Measurements from ENCODE around the gene ARHGAP40. TPM values are rescaled to one million over a fixed set of nuclear protein-coding genes. Genes with fewer than 3 reads are reported as not detected.

Gene ARHGAP40
- total RNA-seq, 1 experiment from 2014 or later = not detected

DNA sequence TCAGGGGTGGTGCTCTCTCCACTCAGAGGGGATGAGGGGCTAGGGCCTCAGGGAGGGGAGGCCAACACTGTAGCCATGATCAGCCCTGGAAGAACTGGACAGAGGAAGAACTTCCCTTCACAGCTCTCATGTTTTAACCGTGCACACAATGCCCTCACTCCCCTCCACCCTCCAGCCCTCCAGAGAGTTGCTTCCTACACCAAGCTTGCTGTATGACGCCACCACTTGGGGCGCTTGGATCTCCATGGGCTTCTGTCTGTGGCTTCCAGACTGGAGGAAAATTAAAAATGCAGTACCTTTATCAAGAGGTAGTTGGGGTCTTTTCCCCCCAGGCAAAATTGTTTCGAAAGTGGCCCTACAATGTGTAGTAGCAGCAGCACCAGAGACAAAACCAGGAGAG is 48.4 kb downstream of the ARHGAP40 start:
- DNase-seq (ENCODE audit: low spot score) = no peak

DNA sequence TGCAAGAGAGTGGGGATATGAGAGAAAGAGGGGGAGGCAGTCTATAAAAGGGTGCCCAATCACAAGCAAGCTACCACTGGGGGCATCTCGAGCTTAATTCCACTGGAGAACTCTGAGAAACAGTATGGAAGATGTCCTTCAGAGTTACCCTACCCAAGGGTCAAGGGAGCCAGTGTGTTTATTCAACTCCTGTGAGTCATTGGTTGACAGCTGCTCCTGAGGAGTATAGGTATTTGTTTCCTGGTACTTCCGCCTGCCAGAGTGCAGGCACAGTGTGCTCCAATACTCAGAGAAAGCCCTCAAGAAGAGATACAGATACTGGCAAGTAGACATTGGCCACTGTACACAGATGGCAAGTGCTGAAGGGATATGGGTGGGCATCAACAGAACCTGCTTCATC is 49.5 kb downstream of the ARHGAP40 start:
- DNase-seq (ENCODE audit: low spot score) = no peak

GRCh38 chr20:38651562-38651961 is 50.0 kb downstream of the ARHGAP40 start:
- DNase-seq (ENCODE audit: low spot score) = no peak

GRCh38 chr20:38652995-38653394 is 51.4 kb downstream of the ARHGAP40 start:
- DNase-seq (ENCODE audit: low spot score) = no peak

DNA sequence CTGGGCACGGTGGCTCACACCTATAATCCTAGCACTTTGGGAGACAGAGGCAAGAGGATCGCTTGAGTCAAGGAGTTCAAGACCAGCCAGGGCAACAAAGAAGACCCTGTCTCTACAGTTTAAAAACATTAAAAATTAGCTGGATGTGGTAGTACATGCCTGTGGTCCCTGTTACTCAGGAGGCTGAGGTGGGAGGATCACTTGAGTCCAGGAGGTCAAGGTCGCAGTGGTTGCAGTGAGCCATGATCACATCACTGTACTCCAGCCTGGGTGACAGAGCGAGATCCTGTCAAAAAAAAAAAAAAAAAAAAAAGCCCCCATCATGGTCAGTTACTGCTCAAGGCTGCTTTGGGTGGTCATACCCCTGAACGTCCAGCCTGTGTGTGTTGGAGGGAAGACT is 55.8 kb downstream of the ARHGAP40 start:
- DNase-seq (ENCODE audit: low spot score) = no peak

DNA sequence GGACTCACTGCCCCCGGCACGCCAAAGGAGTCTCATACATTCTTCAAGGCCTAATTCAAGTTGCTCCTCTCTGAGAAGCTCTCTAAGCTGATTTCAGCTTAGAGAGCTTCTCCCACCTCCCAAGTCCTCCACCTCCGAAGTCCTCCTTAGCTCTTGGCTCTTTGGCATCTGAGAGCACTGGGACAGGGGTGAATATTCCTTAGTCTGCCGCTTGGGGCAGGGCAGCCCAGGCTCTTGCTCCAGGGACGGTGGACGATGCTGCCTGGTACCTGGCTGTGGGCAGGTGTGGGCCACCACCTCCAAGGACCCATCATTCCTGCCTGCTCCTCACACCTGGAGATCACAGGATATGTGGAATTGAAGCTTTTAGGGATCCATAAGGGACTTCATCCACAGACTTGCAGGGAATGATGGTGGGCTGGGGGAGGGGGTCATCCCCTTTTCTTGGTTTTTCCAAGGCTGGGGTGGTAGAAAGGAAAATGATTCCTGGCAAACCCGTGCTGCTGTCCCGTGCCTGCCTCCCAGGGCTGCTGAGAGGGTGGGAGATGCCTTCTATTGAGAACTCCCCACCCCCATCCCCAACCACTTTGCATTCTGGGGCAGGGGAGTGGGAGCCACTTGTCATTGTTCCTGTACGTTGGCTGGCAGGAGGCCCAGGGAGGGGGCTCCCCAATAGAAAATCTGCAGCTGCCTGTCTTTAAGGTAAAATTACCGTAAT is 57.4 kb downstream of the ARHGAP40 start:
- DNase-seq (ENCODE audit: low spot score) = no peak

- no peak for DNase-seq (ENCODE audit: low spot score)
Observed at GRCh38 chr20:38659597-38659880, 57.9 kb downstream of the ARHGAP40 start.

DNA sequence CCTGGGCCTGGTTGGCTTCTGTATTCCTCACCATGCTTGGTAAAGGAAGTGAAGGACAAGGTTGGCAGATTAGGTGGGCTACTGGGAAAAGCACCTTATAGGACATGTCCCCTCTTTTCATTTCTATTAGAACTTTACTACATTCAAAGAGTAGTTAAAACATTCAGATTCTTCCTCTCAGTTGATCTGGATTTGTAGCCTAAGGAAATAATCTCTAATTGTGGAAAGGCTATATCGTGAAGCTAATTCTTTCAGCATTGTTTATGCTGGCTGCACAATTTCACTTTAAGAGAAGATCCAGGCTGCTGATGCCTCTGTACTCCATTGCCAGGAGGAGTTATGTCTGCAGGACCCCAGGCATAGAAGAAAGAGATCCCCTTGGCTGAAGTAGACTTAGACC is 58.8 kb downstream of the ARHGAP40 start:
- no peak for DNase-seq (ENCODE audit: low spot score)

GRCh38 chr20:38663660-38664059 is 62.1 kb downstream of the ARHGAP40 start:
- DNase-seq (ENCODE audit: low spot score) = no peak

GRCh38 chr20:38664284-38664683 is 62.7 kb downstream of the ARHGAP40 start:
- DNase-seq (ENCODE audit: low spot score) = no peak

DNA sequence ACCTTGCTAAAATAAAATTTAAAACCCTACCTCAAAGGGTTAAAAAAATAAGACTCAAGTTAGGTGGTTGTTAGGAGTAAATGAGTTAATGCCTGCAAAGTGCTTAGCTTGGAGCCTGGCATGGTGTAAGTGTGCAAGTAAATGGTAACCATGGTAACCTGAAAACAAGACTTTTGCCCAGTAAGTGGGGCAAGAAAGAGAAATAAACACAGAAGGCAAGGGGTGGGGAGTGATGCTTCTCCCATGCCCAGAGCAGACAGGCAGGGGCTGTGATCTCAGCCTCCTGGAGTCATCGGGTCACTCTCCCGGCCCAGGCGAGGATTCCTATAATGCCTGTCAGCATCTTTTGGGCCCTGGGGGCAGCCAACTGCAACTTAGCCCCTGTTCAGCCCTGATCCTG is 63.5 kb downstream of the ARHGAP40 start:
- DNase-seq (ENCODE audit: low spot score) = no peak

DNA sequence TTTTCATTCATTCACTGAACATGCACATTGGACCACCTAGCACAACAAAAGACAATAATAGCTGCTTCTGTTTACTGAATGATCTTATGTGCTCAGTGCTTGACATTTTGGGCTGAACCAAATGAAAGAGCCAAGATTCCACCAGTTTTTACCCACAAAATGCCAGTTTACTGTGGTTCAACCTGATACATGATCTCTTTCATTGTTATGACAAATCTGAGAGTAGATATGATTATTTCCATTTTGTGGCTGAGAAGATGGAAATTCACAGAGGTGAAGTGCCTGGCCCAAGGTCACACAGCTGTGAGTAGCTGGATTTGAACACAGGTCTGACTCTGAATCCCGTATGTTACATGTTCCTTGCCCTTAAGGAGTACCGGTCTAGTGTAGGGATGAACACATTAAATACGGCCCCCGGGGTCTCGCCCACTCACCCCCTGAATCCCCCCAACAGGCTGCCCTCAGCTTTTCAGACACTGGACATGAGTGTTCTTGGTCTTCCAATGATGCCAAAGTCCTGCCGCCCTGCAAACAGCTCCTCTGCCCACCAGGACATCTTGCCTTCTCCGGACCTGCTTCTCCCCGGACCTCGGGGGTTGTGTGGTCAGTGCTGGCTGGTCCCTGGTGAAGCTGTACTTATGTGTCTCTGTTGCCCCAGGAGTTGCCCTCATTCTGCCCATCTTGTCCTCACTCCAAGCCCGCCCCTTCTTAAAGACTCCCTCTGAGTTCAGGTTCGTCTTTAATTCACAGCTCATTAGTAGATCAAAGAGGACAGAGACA is 64.1 kb downstream of the ARHGAP40 start:
- no peak for DNase-seq (ENCODE audit: low spot score)

DNA sequence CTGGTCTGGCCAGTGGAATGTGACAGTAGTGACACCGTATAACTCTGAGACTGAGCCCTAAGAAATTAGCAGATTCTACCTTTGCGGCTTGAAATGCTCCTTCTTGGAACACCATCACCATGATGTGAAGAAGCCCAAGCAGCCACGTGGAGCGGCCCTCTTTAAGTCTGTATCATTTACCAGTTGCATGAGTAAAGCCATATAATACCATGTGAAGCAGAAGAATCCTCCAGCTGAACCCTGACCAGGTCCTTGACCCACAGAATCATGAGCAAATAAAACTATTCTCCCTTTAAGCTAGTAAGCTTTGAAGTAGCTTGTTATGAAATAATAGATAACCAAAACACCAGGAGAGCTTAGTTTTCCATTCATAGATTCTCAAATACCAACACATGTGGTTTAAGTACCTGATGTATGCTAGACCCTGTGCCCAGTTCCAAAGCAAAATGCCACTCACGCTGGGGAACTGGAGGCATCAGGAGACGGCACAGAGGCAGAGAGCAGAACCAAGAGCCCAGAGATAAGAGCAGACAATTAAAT is 65.9 kb downstream of the ARHGAP40 start:
- DNase-seq (ENCODE audit: low spot score) = no peak

GRCh38 chr20:38669688-38670087 is 68.1 kb downstream of the ARHGAP40 start:
- no peak for DNase-seq (ENCODE audit: low spot score)

GRCh38 chr20:38670786-38671185 is 69.2 kb downstream of the ARHGAP40 start:
- DNase-seq (ENCODE audit: low spot score) = no peak

DNA sequence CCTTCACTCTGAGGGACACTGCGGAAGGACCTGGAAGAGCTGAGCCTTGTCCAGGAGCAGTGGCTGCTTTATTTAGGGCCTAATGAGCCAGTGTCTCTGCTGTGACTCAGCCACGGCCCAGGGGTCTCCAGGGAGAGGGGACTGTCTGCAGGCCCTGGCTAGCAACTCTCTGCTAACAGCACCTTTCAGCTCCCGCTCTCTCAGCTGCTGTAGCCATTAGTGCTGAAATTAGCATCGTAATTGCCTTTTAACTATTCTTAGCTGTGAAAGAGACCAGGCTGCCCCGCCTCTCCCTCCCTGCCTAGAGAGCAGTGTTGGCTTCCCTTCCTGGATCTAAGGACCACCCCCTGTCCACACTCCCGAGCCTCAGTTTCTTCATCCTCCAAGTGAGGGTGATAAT is 69.6 kb downstream of the ARHGAP40 start:
- no peak for DNase-seq (ENCODE audit: low spot score)

DNA sequence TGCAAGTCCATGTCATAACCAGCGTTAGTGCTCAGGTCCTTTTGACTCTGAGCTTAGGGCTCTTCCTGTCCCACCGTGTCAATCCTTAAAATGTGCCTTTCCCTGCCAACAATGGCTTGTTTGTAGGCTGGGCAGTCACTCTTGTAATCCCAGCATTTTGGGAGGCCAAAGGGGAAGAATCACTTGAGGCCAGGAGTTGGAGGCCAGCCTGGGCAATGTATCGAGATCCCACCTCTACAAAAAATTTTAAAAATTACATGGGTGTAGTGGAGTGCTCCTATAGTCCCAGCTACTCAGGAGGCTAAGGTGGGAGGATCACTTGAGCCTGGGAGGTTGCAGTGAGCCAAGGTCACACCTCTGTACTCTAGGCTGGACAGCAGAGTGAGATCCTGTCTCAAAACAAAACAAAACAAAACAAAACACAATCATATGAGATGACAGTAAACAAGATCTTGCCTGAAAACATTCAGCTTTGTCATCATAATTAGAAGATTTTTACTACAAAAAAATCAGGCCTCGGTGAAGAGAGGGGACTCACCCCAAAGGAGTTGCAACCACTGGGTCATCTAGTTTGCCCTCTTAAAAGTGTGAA is 70.2 kb downstream of the ARHGAP40 start:
- DNase-seq (ENCODE audit: low spot score) = no peak

DNA sequence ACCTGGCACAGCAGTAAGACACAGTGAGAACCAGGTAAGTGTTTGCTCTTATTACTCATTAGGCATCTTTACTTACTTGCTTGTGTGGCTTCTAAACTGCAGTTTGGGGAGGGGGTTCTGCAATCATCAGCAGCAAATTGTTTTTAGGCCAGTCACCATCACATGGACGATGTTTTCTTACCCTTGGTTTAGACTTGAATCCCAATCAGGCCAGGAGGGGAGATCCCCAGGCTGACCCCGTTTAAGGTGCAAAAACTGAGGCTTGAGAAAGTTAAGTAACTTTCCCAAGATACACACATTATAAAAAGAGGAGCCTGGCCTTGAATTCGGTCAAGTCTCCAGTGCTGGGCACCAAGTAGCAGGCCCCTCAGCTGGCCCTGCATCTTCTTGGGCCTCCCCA is 70.9 kb downstream of the ARHGAP40 start:
- DNase-seq (ENCODE audit: low spot score) = no peak

DNA sequence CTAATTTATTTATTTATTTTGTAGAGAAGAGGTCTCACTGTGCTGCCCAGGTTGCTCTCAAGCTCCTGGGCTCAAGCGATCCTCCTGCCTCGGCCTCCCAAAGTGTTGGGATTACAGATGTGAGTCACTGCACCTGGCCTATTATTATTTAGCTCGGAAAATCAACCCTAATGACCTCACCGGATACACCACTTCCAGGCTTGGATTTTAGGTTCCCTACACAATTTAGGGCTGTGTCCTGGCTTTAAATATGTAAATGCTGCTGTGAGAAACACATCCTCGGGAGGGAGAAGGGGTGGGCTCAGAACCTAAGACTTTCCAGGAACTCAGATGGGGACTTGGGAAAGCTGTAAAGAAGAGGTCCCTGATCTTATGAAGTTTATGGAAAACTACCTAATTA is 71.7 kb downstream of the ARHGAP40 start:
- DNase-seq (ENCODE audit: low spot score) = no peak

GRCh38 chr20:38673725-38674091 is 72.1 kb downstream of the ARHGAP40 start:
- DNase-seq (ENCODE audit: low spot score) = no peak

DNA sequence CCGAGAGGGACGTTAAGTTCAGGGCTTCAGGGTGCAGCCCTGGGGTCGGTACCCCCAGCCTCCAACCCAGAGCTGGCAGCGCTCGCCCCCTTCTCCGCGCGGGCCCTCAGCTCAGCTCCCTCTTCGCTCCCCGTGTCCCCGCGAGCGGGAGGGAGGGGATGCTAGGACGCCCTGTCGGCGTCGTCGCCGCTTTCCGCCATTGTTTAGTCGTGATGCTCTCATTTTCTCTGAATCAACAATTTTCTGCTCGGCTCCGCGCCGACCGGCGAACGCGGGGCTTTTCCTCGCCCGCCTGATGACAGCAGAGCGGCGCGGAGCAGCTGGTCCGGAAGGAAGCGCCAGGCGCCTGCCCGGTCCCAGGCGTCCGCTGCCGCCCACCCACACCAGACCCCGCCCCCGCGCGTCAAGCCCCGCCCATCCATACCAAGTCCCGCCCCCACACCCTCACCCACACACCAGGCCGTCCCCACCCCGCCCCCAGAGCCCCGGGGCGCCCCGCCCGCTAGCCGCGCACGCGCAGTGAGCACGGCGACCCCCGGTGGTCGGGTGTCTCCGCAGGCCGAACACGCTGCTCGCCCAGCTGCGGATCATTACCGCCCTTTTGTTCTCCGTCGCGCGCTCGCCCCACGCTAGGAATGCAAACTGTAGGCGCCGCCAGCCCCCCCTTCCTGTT is 72.6 kb downstream of the ARHGAP40 start:
- peak; percentile 8 for DNase-seq (ENCODE audit: low spot score)

DNA sequence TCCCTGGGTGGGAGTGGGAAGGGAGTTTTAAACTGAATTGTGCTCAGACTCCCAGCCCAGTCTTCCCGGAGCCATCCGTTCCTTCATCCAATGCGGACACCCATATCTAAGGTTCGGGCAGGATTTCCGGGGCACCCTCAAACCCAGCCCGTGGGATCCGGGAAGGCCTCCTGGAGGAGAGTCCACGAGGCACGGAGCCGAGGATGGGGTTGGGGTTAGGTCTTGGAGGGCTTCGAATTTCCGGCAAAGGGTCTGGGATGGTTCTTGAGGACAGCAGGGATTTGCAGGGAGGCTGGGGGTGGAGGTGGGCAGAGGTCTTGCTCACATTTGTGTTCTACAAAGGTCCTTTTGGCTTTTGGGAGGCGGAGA is 73.1 kb downstream of the ARHGAP40 start:
- no peak for DNase-seq (ENCODE audit: low spot score)

- no peak for DNase-seq (ENCODE audit: low spot score)
Observed at GRCh38 chr20:38676576-38676975, 75.0 kb downstream of the ARHGAP40 start.
